Stomach (tissue), 9 donors: ENCODE measurements around the gene GSE1. TPM values are rescaled to one million over a fixed set of nuclear protein-coding genes. Genes with fewer than 3 reads are reported as not detected.

ENCODE experiments used
- DNase-seq, 2 donors: peaks; one replicate each; pipeline versions ENCODE4 v3.0.0 to v3.0.0-alpha.2; 2013 to 2019
- H3K27ac ChIP-seq, 5 donors: fragments of 200-600 bp in 4 of 5; sonication (generic) in 4 of 5; one replicate each; pipeline ENCODE4 v1.5.1; 2013 to 2019; ENCODE audit warnings: mild to moderate bottlenecking in 1 of 5, moderate library complexity in 1 of 5
- H3K27me3 ChIP-seq, 3 donors: fragments of 200-600 bp; sonication (generic); one replicate each; pipeline ENCODE4 v1.5.1; 2017 to 2019; ENCODE audit warnings: mixed run types in 1 of 3
- H3K36me3 ChIP-seq, 4 donors: fragments of 200-600 bp; sonication (generic); 1 replicate in 3 of 4; 2 replicates in 1 of 4; pipeline ENCODE4 v1.5.1; 2016 to 2019
- H3K4me1 ChIP-seq, 4 donors: fragments of 200-600 bp; sonication (generic); one replicate each; pipeline ENCODE4 v1.5.1; 2016 to 2019
- H3K4me3 ChIP-seq, 4 donors: fragments of 200-600 bp; sonication (generic) in 3 of 4; one replicate each; pipeline ENCODE4 v1.5.1; 2016 to 2019; ENCODE audit warnings: mild to moderate bottlenecking in 1 of 4
- H3K9me3 ChIP-seq, 4 donors: fragments of 200-600 bp; sonication (generic); one replicate each; pipeline ENCODE4 v1.5.1; 2016 to 2019
- EP300 ChIP-seq: sonication (generic); formaldehyde crosslinking; IDR thresholded peaks from one replicate; pipeline ENCODE4 v1.6.1; 2017; ENCODE audit warnings: antibody characterized with exemption
- POLR2A ChIP-seq, 4 donors: fragments of 450-650 bp; IDR thresholded peaks; one replicate each; pipeline ENCODE4 v1.6.1; 2016; ENCODE audit warnings: antibody characterized with exemption in 4 of 4, control low read depth in 2 of 4, mild to moderate bottlenecking in 1 of 4, moderate library complexity in 1 of 4
- POLR2AphosphoS5 ChIP-seq, 3 donors: sonication (generic); formaldehyde crosslinking; IDR thresholded peaks; one replicate each; pipeline ENCODE4 v1.6.1; 2016; ENCODE audit warnings: antibody characterized with exemption in 3 of 3
- WGBS, 5 donors: extraction: QIAGEN DNeasy Blood & Tissue Kit in 3 of 5; methylation state at CpG; one replicate each; pipeline versions ENCODE4 v1.1.5 to v1.1.7; 2013 to 2018; 5-methylcytosine and 5-hydroxymethylcytosine counted together
- intact Hi-C: fragments of 100-400 bp; cut with DNase I; formaldehyde crosslinking; loops from one replicate; pipeline ENCODE4 v1.15.1; 2023; ENCODE audit warnings: low total_unique reads
- polyA plus RNA-seq, 3 donors: library from polyadenylated mRNA; stranded (reverse); fragments of 200-250 nt; gene quantifications; one replicate each; pipeline ENCODE4 v1.2.3, GENCODE V29; 2013
- total RNA-seq, 5 donors: library from RNA; depleted of rRNA; stranded (reverse); fragments of >200 nt; gene quantifications; one replicate each; pipeline versions ENCODE4 v1.1.0 to v1.2.3, GENCODE V29; 2014 to 2016
- TF ChIP-seq, protein P1 (sequence below), 7 experiments: fragments of 450-650 bp in 4 of 7; fragments of 200-600 bp in 3 of 7; sonication (generic) in 3 of 7; IDR thresholded peaks; one replicate each; pipeline ENCODE4 v1.5.1; 2016 to 2019; ENCODE audit warnings: antibody characterized with exemption in 7 of 7, control low read depth in 2 of 7, mild to moderate bottlenecking in 1 of 7
- donor health status: healthy with polysubstance abuse.
- donor health status: Bipolar disorder and iron deficiency.
- donor health status: healthy.

The GSE1 gene
- total and polyA plus RNA-seq, 8 donors: 11.8 to 294 (median 93.0) TPM

GRCh38 chr16:85605912-85606841 is 6.9 kb upstream of the GSE1 start:
- Histone ChIP-seq H3K4me3 (no peak overlapping the region), H3K27me3 (no peaks in the 10 kb centered on the region), H3K9me3 (no peaks in the 10 kb centered on the region), H3K27ac (peak overlapping the region in 4 of 5 donors; percentile 0 to 56 (median 46)), H3K36me3 (no peaks in the 10 kb centered on the region), H3K4me1 (peaks cover 52 to 87% (median 78%) of the 10 kb centered on the region in 4 donors)
- intact Hi-C loops: loop anchor here (5.0 kb wide), 2 partner anchors 49 to 179 kb away; no protein-coding TSS in a partner anchor
- TF ChIP-seq EP300: no peak
- peak; percentile 62 to 63 for DNase-seq
- 59 to 82% (median 69%) methylated on average over 18 to 22 of the region's 22 CpGs for WGBS, 5 donors

DNA sequence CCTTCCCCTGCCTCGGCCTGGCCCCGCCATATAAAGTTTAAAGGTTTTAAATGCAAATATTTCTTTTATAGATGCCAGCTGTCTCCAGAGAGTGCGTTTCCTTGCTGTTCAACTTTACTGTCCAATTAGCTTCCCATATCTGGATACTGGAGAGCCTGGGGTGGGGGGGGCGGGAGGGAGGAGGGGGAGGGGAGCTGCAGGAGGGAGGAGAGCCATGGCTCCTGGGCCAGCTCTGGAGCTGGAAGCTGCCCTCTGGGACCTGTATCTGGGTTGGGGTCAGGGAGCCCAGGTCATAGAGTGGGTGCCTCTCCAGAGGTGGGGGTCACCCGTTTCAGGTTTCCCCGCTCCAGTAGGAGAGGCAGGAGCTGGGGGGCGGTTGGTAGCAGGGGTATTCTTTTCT is 6.2 kb upstream of the GSE1 start:
- 28 to 49% (median 32%) methylated on average over 4 to 7 of the region's 7 CpGs for WGBS, 5 donors
- Histone ChIP-seq H3K9me3 (no peaks in the 10 kb centered on the region), H3K27me3 (no peaks in the 10 kb centered on the region), H3K4me1 (peaks cover 56 to 87% (median 79%) of the 10 kb centered on the region in 4 donors), H3K4me3 (peak overlapping the region in 1 of 4 donors; percentile 18), H3K27ac (peak overlapping the region in 3 of 5 donors; percentile 55 to 56 (median 55)), H3K36me3 (no peaks in the 10 kb centered on the region)
- TF ChIP-seq EP300 (no peak), POLR2AphosphoS5 (IDR thresholded peaks at IDR 0.05) (no peak)
- TF ChIP-seq, protein P1, sequence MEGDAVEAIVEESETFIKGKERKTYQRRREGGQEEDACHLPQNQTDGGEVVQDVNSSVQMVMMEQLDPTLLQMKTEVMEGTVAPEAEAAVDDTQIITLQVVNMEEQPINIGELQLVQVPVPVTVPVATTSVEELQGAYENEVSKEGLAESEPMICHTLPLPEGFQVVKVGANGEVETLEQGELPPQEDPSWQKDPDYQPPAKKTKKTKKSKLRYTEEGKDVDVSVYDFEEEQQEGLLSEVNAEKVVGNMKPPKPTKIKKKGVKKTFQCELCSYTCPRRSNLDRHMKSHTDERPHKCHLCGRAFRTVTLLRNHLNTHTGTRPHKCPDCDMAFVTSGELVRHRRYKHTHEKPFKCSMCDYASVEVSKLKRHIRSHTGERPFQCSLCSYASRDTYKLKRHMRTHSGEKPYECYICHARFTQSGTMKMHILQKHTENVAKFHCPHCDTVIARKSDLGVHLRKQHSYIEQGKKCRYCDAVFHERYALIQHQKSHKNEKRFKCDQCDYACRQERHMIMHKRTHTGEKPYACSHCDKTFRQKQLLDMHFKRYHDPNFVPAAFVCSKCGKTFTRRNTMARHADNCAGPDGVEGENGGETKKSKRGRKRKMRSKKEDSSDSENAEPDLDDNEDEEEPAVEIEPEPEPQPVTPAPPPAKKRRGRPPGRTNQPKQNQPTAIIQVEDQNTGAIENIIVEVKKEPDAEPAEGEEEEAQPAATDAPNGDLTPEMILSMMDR (IDR thresholded peaks at IDR 0.05): no peak
- DNase-seq: no peak
- intact Hi-C loops: loop anchor here (5.0 kb wide), 2 partner anchors 50 to 180 kb away; no protein-coding TSS in a partner anchor

- Histone ChIP-seq H3K9me3 (no peaks in the 10 kb centered on the region), H3K36me3 (no peaks in the 10 kb centered on the region), H3K27me3 (no peaks in the 10 kb centered on the region), H3K4me3 (peak overlapping the region in 1 of 4 donors; percentile 18), H3K27ac (peak overlapping the region in 4 of 5 donors; percentile 48 to 56 (median 55)), H3K4me1 (peaks cover 55 to 87% (median 80%) of the 10 kb centered on the region in 4 donors)
- intact Hi-C loops: loop anchor here (5.0 kb wide), 2 partner anchors 50 to 180 kb away; no protein-coding TSS in a partner anchor
- TF ChIP-seq POLR2AphosphoS5 (IDR thresholded peaks at IDR 0.05): no peak
- TF ChIP-seq POLR2A (IDR thresholded peaks at IDR 0.05): no peak
- TF ChIP-seq, protein P1 (IDR thresholded peaks at IDR 0.05): no peak
- no peak for TF ChIP-seq EP300
- 10 to 18% (median 16%) methylated on average over 20 to 21 of the region's 21 CpGs for WGBS, 5 donors
- peak; percentile 51 to 76 for DNase-seq
These were observed 5.8 kb upstream of the GSE1 start for GRCh38 chr16:85607321-85607765.

DNA sequence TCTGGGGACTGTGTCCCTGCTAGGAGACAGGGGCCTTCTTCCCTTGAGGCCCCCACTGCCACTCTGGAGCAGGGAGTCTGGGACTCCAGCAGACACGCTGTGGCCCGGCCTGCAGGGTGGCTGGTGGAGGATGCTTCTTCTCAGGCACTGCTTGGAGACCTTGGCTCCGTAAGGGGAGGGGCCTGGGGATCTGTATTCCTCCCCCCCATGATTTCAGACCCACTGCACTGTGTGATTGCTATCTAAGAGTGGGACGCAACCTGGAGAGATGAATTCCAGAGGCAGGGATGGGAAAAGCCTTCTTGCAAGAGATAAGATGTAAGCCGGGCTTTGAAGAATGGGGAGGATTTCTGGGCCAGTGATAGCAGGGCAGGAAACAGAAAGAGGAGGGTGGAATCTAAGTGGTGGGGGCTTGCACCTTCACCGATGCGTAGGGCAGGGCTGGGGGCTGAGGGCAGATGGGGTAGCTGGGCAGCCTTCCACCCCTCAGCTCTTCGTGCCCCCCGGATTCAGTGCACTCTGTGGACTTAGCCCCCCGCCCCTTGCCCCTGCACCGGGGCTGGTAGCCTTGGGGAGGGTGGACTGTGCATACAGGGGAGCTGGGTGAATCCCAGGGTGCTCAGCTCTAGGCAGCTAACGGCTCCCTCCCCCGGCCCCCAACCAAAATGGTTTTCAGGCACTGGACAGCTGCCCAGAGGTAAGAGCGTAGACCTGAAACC is 5.2 kb upstream of the GSE1 start:
- H3K9me3 ChIP-seq: no peaks in the 10 kb centered on the region
- TF ChIP-seq, protein P1 (IDR thresholded peaks at IDR 0.05): no peak
- no peak for TF ChIP-seq EP300
- TF ChIP-seq POLR2AphosphoS5 (IDR thresholded peaks at IDR 0.05): no peak
- no peak for TF ChIP-seq POLR2A (IDR thresholded peaks at IDR 0.05)
- intact Hi-C loops: loop anchor here (5.0 kb wide), 2 partner anchors 51 to 181 kb away; no protein-coding TSS in a partner anchor
- WGBS, 5 donors: 61 to 78% (median 67%) methylated on average over 11 to 14 of the region's 14 CpGs
- no peak overlapping the region for H3K4me3 ChIP-seq
- H3K27me3 ChIP-seq: no peaks in the 10 kb centered on the region
- H3K4me1 ChIP-seq: peaks cover 54 to 87% (median 80%) of the 10 kb centered on the region in 4 donors
- no peak for DNase-seq
- H3K36me3 ChIP-seq: no peaks in the 10 kb centered on the region
- H3K27ac ChIP-seq: peak overlapping the region in 4 of 5 donors; percentile 25 to 56 (median 44)
